ENCODE data around the gene MANSC1. TPM values are rescaled to one million over a fixed set of nuclear protein-coding genes. Genes with fewer than 3 reads are reported as not detected.
A peak's percentile ranks its signal among the peaks of the same experiment; 100 is the strongest.
"Not testable (repeated sequence)": the region's sequence is repeated elsewhere in the genome, so short reads cannot be mapped to it uniquely, and the experiment has no call there.

Gene MANSC1
- total RNA-seq, 1 experiment from 2014 or later = 13.6 TPM

GRCh38 chr12:12334367-12335040 is 15.5 kb downstream of the MANSC1 start:
- in situ Hi-C loops (cut with HindIII; ENCODE audit: low pct_unique_long_range_greater_than_20kb, low sequenced_read_pairs) = no loop called here
- DNase-seq (ENCODE audit: low read depth, low spot score) = peak; percentile 77

- in situ Hi-C loops (cut with HindIII; ENCODE audit: low pct_unique_long_range_greater_than_20kb, low sequenced_read_pairs) = no loop called here
- no peak for DNase-seq (ENCODE audit: low read depth, low spot score)
Observed at GRCh38 chr12:12333407-12334366, 16.4 kb downstream of the MANSC1 start.

GRCh38 chr12:12331896-12332295 is 18.1 kb downstream of the MANSC1 start:
- DNase-seq (ENCODE audit: low read depth, low spot score) = no peak
- in situ Hi-C loops (cut with HindIII; ENCODE audit: low pct_unique_long_range_greater_than_20kb, low sequenced_read_pairs) = no loop called here

GRCh38 chr12:12331244-12331771 is 18.7 kb downstream of the MANSC1 start:
- in situ Hi-C loops (cut with HindIII; ENCODE audit: low pct_unique_long_range_greater_than_20kb, low sequenced_read_pairs) = no loop called here

GRCh38 chr12:12327802-12328201 is 22.2 kb downstream of the MANSC1 start:
- in situ Hi-C loops (cut with HindIII; ENCODE audit: low pct_unique_long_range_greater_than_20kb, low sequenced_read_pairs) = no loop called here
- DNase-seq (ENCODE audit: low read depth, low spot score) = peak; percentile 82

More at GRCh38 chr12:12331244-12331771, 18.7 kb downstream of the MANSC1 start:
- DNase-seq (ENCODE audit: low read depth, low spot score) = no peak

- DNase-seq (ENCODE audit: low read depth, low spot score) = no peak
- in situ Hi-C loops (cut with HindIII; ENCODE audit: low pct_unique_long_range_greater_than_20kb, low sequenced_read_pairs) = no loop called here
Observed at GRCh38 chr12:12326262-12326661, 23.8 kb downstream of the MANSC1 start.

GRCh38 chr12:12323591-12323990 is 26.5 kb downstream of the MANSC1 start:
- DNase-seq (ENCODE audit: low read depth, low spot score) = no peak
- in situ Hi-C loops (cut with HindIII; ENCODE audit: low pct_unique_long_range_greater_than_20kb, low sequenced_read_pairs) = no loop called here

- in situ Hi-C loops (cut with HindIII; ENCODE audit: low pct_unique_long_range_greater_than_20kb, low sequenced_read_pairs) = no loop called here
- no peak for DNase-seq (ENCODE audit: low read depth, low spot score)
Observed at GRCh38 chr12:12323118-12323517, 26.9 kb downstream of the MANSC1 start.

- DNase-seq (ENCODE audit: low read depth, low spot score) = no peak
- in situ Hi-C loops (cut with HindIII; ENCODE audit: low pct_unique_long_range_greater_than_20kb, low sequenced_read_pairs) = no loop called here
Observed at GRCh38 chr12:12319451-12320183, 30.4 kb downstream of the MANSC1 start.

- in situ Hi-C loops (cut with HindIII; ENCODE audit: low pct_unique_long_range_greater_than_20kb, low sequenced_read_pairs) = no loop called here
- DNase-seq (ENCODE audit: low read depth, low spot score) = no peak
Observed at GRCh38 chr12:12315838-12316237, 34.2 kb downstream of the MANSC1 start.

- in situ Hi-C loops (cut with HindIII; ENCODE audit: low pct_unique_long_range_greater_than_20kb, low sequenced_read_pairs); DNase-seq (ENCODE audit: low read depth, low spot score): not testable (repeated sequence)
Observed at GRCh38 chr12:12310695-12311094, 39.3 kb downstream of the MANSC1 start.

- in situ Hi-C loops (cut with HindIII; ENCODE audit: low pct_unique_long_range_greater_than_20kb, low sequenced_read_pairs) = no loop called here
- no peak for DNase-seq (ENCODE audit: low read depth, low spot score)
Observed at GRCh38 chr12:12305568-12306300, 44.3 kb downstream of the MANSC1 start.

GRCh38 chr12:12302976-12303375 is 47.1 kb downstream of the MANSC1 start:
- in situ Hi-C loops (cut with HindIII; ENCODE audit: low pct_unique_long_range_greater_than_20kb, low sequenced_read_pairs) = no loop called here

GRCh38 chr12:12301122-12301521 is 48.9 kb downstream of the MANSC1 start:
- in situ Hi-C loops (cut with HindIII; ENCODE audit: low pct_unique_long_range_greater_than_20kb, low sequenced_read_pairs) = no loop called here
- DNase-seq (ENCODE audit: low read depth, low spot score) = no peak

More at GRCh38 chr12:12302976-12303375, 47.1 kb downstream of the MANSC1 start:
- no peak for DNase-seq (ENCODE audit: low read depth, low spot score)

- in situ Hi-C loops (cut with HindIII; ENCODE audit: low pct_unique_long_range_greater_than_20kb, low sequenced_read_pairs) = no loop called here
- no peak for DNase-seq (ENCODE audit: low read depth, low spot score)
Observed at GRCh38 chr12:12297201-12297830, 52.7 kb downstream of the MANSC1 start.

GRCh38 chr12:12294215-12295005 is 55.6 kb downstream of the MANSC1 start:
- DNase-seq (ENCODE audit: low read depth, low spot score) = no peak
- in situ Hi-C loops (cut with HindIII; ENCODE audit: low pct_unique_long_range_greater_than_20kb, low sequenced_read_pairs) = no loop called here

Data from SK-MEL-5 (cell line).